Measurements from ENCODE around the gene UVRAG. TPM values are rescaled to one million over a fixed set of nuclear protein-coding genes. Genes with fewer than 3 reads are reported as not detected.
A peak's percentile ranks its signal among the peaks of the same experiment; 100 is the strongest.

UVRAG gene
- total and polyA plus RNA-seq, 2 of the 13 experiments (the other 11 are each of a cell fraction or from before 2014, with no cell fraction given): 9.7 to 17.3 TPM

GRCh38 chr11:76152086-76152681, 337.2 kb downstream of the UVRAG start (continued):
- TF ChIP-seq ZBTB40 (IDR thresholded peaks at IDR 0.05) (no peak), ZBTB40 (CRISPR knock-in tag; IDR thresholded peaks at IDR 0.05) (0 out of 2 replicates have a peak, but pooled peaks have one; percentile 60), TAF1 (CRISPR knock-in tag; IDR thresholded peaks at IDR 0.05) (no peak), ZFAT (CRISPR knock-in tag; conservative IDR thresholded peaks at IDR 0.05) (no peak), MEF2D (CRISPR knock-in tag; IDR thresholded peaks at IDR 0.05) (no peak; the same call in 1 of the 2 replicates), ARID5B (CRISPR knock-in tag; IDR thresholded peaks at IDR 0.05) (peak; percentile 37; the same call in 1 of the 2 replicates), HNF1B (CRISPR knock-in tag; IDR thresholded peaks at IDR 0.05) (peak; percentile 51; the same call in 1 of the 2 replicates), ZNF468 (CRISPR knock-in tag; IDR thresholded peaks at IDR 0.05) (no peak), PCBP2 (optimal IDR thresholded peaks at IDR 0.05; ENCODE audit: low read depth, low read length, poor library complexity, severe bottlenecking) (no peak), ATF4 (CRISPR knock-in tag; IDR thresholded peaks at IDR 0.05) (no peak), SP1 (IDR thresholded peaks at IDR 0.05) (no peak), SP1 (CRISPR knock-in tag; IDR thresholded peaks at IDR 0.05) (0 out of 2 replicates have a peak, but pooled peaks have one; percentile 29), XRCC5 (optimal IDR thresholded peaks at IDR 0.05; ENCODE audit: low read length) (peak; percentile 70), ZNF547 (CRISPR knock-in tag; IDR thresholded peaks at IDR 0.05) (no peak)

Measured in HepG2 (cell line).